Adrenal gland (tissue), 5 donors: ENCODE results near the gene ADCY2.

Source experiments
- POLR2A ChIP-seq, 2 donors: fragments of 450-650 bp; IDR thresholded peaks; one replicate each; pipeline ENCODE4 v1.6.1; 2017; ENCODE audit warnings: antibody characterized with exemption in 2 of 2, mild to moderate bottlenecking in 2 of 2, moderate library complexity in 1 of 2
- TF ChIP-seq, protein P1 (sequence below), 6 experiments: fragments of 450-650 bp in 4 of 6; fragments of 200-600 bp in 2 of 6; sonication (generic) in 1 of 6; IDR thresholded peaks; 1 replicate in 5 of 6; 2 replicates in 1 of 6; pipeline versions ENCODE4 v1.5.1 to v1.8.0; 2016 to 2021; ENCODE audit warnings: antibody characterized with exemption in 6 of 6, mild to moderate bottlenecking in 2 of 6, moderate library complexity in 1 of 6
- donor health status: DM: no; HTN: no; CAD: no.

DNA sequence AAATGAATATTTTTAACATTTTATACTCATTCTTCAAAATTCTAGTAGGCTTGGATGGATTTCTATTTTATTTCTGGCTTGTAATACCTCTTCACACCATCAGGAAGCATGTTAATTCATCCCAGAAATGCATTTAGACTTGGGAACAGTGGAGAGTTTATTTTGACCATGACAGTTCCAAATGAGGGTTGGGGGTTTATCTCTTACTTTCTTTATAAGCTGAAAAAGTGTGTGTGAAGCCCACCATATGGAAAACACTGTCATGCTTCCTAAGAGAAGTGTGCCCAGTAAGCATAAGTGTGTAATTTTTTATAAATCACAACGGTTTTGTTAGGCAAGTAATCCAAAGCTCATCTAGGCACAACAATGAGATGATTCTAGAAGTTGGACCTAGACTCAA lies 215.6 kb downstream of the ADCY2 start:
- TF ChIP-seq, protein P1, sequence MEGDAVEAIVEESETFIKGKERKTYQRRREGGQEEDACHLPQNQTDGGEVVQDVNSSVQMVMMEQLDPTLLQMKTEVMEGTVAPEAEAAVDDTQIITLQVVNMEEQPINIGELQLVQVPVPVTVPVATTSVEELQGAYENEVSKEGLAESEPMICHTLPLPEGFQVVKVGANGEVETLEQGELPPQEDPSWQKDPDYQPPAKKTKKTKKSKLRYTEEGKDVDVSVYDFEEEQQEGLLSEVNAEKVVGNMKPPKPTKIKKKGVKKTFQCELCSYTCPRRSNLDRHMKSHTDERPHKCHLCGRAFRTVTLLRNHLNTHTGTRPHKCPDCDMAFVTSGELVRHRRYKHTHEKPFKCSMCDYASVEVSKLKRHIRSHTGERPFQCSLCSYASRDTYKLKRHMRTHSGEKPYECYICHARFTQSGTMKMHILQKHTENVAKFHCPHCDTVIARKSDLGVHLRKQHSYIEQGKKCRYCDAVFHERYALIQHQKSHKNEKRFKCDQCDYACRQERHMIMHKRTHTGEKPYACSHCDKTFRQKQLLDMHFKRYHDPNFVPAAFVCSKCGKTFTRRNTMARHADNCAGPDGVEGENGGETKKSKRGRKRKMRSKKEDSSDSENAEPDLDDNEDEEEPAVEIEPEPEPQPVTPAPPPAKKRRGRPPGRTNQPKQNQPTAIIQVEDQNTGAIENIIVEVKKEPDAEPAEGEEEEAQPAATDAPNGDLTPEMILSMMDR (IDR thresholded peaks at IDR 0.05): no peak
- no peak for TF ChIP-seq POLR2A (IDR thresholded peaks at IDR 0.05)
